Measurements from ENCODE around the gene DOCK3.

DNA sequence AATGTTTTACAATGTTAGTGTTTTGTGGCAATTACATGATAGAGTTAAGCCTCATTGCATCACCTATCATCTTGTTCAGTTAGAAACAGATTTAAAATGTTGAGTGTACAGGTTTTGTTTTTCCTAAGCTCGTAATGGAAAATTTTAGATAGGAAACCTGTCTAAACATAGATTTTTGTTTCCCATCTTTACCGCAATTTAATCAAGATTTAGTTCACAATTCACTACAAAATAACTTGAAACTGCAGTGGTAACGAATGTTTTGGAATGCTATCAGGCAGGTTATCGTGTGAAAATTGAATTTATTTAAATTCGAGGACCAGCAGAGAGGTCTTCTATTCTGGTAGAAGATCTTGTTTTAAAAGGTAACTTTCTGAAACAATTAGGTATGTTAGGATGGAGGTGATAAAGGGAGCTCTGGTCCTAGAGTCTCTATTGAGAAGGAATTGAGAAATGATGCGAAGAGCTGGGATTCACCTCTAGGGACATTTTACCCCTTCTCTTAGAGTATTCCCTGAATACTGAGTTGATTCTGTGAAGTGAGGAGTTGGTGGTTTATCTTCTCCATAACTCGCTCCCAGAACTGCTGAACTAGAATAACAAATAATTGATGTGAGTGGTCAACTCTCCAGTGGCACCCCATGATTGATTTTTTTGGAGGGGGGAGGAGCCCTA, 1.4 kb downstream of the DOCK3 start:
- TF ChIP-seq, protein P1, sequence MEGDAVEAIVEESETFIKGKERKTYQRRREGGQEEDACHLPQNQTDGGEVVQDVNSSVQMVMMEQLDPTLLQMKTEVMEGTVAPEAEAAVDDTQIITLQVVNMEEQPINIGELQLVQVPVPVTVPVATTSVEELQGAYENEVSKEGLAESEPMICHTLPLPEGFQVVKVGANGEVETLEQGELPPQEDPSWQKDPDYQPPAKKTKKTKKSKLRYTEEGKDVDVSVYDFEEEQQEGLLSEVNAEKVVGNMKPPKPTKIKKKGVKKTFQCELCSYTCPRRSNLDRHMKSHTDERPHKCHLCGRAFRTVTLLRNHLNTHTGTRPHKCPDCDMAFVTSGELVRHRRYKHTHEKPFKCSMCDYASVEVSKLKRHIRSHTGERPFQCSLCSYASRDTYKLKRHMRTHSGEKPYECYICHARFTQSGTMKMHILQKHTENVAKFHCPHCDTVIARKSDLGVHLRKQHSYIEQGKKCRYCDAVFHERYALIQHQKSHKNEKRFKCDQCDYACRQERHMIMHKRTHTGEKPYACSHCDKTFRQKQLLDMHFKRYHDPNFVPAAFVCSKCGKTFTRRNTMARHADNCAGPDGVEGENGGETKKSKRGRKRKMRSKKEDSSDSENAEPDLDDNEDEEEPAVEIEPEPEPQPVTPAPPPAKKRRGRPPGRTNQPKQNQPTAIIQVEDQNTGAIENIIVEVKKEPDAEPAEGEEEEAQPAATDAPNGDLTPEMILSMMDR (IDR thresholded peaks at IDR 0.05) = no peak
- TF ChIP-seq POLR2A (IDR thresholded peaks at IDR 0.05) = no peak
